ENCODE data around the gene MYO18B. TPM values are rescaled to one million over a fixed set of nuclear protein-coding genes. Genes with fewer than 3 reads are reported as not detected.

The MYO18B gene
- total and polyA plus RNA-seq, 7 donors = 79.3 to 434 (median 273) TPM

DNA sequence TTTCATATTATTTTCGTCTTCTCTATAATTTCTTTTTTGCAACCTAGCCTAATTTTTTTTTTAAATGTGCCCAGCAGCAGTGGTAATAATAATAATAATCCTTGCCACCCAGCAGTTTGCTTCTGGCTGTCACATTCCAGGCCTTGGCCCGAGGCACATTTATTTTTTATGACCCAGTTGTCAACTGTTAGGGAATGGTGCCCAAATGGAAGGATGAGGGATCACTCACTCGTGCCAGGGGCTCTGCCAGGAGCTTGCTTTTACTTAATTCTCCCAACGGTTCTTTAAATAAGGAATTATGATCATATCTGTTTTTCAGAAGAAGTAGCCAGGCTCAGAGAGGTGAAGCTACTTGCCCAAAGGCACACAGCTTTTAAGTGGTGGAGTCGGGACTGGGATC lies 49.6 kb downstream of the MYO18B start:
- DNase-seq (peak in 1 of 2 donors; percentile 70), ATAC-seq (peak; percentile 50 to 78 (median 70))
- 23 to 34% (median 25%) methylated on average over 5 of the region's 5 CpGs for WGBS, 3 donors
- TF ChIP-seq, protein P1, sequence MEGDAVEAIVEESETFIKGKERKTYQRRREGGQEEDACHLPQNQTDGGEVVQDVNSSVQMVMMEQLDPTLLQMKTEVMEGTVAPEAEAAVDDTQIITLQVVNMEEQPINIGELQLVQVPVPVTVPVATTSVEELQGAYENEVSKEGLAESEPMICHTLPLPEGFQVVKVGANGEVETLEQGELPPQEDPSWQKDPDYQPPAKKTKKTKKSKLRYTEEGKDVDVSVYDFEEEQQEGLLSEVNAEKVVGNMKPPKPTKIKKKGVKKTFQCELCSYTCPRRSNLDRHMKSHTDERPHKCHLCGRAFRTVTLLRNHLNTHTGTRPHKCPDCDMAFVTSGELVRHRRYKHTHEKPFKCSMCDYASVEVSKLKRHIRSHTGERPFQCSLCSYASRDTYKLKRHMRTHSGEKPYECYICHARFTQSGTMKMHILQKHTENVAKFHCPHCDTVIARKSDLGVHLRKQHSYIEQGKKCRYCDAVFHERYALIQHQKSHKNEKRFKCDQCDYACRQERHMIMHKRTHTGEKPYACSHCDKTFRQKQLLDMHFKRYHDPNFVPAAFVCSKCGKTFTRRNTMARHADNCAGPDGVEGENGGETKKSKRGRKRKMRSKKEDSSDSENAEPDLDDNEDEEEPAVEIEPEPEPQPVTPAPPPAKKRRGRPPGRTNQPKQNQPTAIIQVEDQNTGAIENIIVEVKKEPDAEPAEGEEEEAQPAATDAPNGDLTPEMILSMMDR (IDR thresholded peaks at IDR 0.05) = no peak
- intact Hi-C loops (cut with DNase I) = loop anchor here in 1 of 2 donors (5.0 kb wide), 1 partner anchor 51 kb away; no protein-coding TSS in a partner anchor
- H3K4me1 ChIP-seq = peaks cover 18% of the 10 kb centered on the region
- H3K9me3 ChIP-seq = no peaks in the 10 kb centered on the region
- H3K27ac ChIP-seq = peak overlapping the region; percentile 62
- H3K36me3 ChIP-seq (ENCODE audit: insufficient read depth in 1 of 2, low read depth in 1 of 2) = peaks cover 0 to 68% of the 10 kb centered on the region in 2 donors
- no peak overlapping the region for H3K4me3 ChIP-seq
- H3K27me3 ChIP-seq (ENCODE audit: insufficient read depth in 3 of 3, low read length in 2 of 3) = no peaks in the 10 kb centered on the region

DNA sequence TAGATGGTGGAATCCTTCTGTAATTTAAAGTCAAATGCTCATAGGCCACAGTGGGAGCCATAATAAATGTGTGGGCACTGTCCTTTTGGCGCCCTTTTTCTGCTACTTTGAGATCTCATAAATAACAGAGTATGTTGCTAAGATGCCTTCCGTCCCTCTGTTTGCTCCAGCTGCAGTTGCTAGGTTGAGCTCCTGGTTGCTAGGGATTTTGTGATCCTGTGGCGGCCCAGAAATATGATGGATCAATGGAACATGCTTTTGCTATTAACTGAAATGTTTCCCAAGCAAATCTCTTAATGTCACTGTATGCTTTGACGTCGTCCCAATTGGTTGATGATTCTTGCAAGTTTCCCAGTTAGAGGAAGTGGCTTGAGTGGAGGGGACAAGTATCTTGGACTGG lies 53.5 kb downstream of the MYO18B start:
- 57 to 68% (median 66%) methylated on average over 5 of the region's 5 CpGs for WGBS, 3 donors
- no peak overlapping the region for H3K27ac ChIP-seq
- H3K36me3 ChIP-seq (ENCODE audit: insufficient read depth in 1 of 2, low read depth in 1 of 2) = peaks cover 8 to 79% of the 10 kb centered on the region in 2 donors
- TF ChIP-seq, protein P1 (IDR thresholded peaks at IDR 0.05) = no peak
- no peaks in the 10 kb centered on the region for H3K27me3 ChIP-seq (ENCODE audit: insufficient read depth in 3 of 3, low read length in 2 of 3)
- no peak for DNase-seq
- no peaks in the 10 kb centered on the region for H3K9me3 ChIP-seq
- intact Hi-C loops (cut with DNase I) = no loop called here
- ATAC-seq = no peak
- H3K4me1 ChIP-seq = peaks cover 15% of the 10 kb centered on the region
- H3K4me3 ChIP-seq = no peak overlapping the region

DNA sequence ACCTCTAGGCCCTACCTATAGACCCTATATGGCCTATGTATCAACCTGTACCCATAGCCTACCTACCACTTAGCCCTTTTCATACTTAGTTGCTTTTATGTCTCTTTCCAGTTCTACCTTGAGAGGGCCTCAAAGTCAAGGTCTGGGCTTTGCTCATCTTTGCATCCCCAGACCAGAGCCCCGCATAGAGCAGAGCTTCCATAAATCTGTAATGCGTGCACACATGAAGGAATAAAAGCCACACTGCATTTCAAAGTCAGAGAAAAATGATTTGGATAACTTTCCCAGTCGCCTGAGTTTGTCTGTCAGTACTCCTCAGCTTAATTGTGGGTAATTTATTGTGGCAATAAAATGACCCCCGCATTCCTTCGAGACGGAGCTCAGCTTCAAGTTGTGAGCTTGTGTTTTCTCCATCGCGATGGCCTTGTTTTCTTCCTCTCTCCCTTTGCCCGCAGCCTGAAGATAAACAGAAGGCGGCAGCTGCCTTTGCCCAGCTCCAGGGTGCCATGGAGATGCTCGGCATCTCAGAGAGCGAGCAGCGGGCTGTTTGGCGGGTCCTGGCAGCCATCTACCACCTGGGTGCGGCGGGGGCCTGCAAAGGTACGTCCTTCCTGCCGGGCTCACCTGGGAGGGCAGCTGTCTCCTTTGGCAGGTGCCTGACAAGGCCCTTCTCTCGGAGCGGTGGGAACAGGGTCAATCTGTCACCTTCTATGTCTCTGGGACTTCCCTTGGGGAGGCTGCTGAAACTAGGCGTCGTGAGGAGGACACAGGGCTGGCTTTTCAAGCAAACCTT lies 55.7 kb downstream of the MYO18B start:
- Histone ChIP-seq H3K4me3 (no peak overlapping the region), H3K27ac (no peak overlapping the region), H3K9me3 (no peaks in the 10 kb centered on the region), H3K36me3 (ENCODE audit: insufficient read depth in 1 of 2, low read depth in 1 of 2) (peaks cover 8 to 97% of the 10 kb centered on the region in 2 donors), H3K4me1 (no peaks in the 10 kb centered on the region), H3K27me3 (ENCODE audit: insufficient read depth in 3 of 3, low read length in 2 of 3) (no peaks in the 10 kb centered on the region)
- DNase-seq (no peak), ATAC-seq (peak in 1 of 4 donors; percentile 11)
- TF ChIP-seq, protein P1 (IDR thresholded peaks at IDR 0.05) = no peak
- intact Hi-C loops (cut with DNase I) = no loop called here
- 57 to 67% (median 59%) methylated on average over 22 of the region's 22 CpGs for WGBS, 3 donors

DNA sequence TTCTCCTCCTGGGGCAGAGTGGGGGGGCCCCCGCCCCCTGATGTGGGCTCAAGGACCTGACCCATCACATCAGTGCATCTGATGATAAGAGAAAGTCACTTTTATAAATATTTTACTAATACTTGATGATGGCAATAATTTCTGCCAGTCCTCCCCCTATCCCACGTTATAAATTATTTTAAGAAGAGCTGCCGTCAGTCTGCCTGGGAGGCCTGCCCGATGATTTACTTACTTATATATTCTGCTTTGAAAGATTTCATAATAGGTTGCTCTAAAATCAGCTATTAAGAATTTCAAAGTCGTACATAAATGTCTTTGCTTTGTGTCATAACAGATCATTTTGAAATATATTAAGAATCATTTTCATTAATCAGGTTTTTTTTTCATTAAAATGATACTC lies 58.8 kb downstream of the MYO18B start:
- ATAC-seq (no peak), DNase-seq (no peak)
- TF ChIP-seq, protein P1 (IDR thresholded peaks at IDR 0.05) = no peak
- intact Hi-C loops (cut with DNase I) = no loop called here
- H3K36me3 ChIP-seq (ENCODE audit: insufficient read depth in 1 of 2, low read depth in 1 of 2) = peaks cover 8 to 95% of the 10 kb centered on the region in 2 donors
- H3K27ac ChIP-seq = no peak overlapping the region
- no peaks in the 10 kb centered on the region for H3K4me1 ChIP-seq
- H3K4me3 ChIP-seq = no peak overlapping the region
- no peaks in the 10 kb centered on the region for H3K9me3 ChIP-seq
- H3K27me3 ChIP-seq (ENCODE audit: insufficient read depth in 3 of 3, low read length in 2 of 3) = no peaks in the 10 kb centered on the region
- WGBS, 3 donors = 63 to 70% (median 64%) methylated on average over 5 of the region's 5 CpGs

Measured in psoas muscle (tissue), 8 donors.